DOHH2 (cell line): Measurements from ENCODE around the gene FUT4.

Source experiments
- CTCF ChIP-seq: fragments of 200-600 bp; sonication (generic); IDR thresholded peaks from one replicate; pipeline ENCODE4 v1.5.1; 2014; ENCODE audit warnings: antibody characterized with exemption, mild to moderate bottlenecking, low read depth, low read length; ENCODE audit not compliant: poor library complexity, severe bottlenecking
- EZH2phosphoT487 ChIP-seq: fragments of 200-600 bp; sonication (generic); IDR thresholded peaks from 2 replicates; pipeline ENCODE4 v1.6.1; 2017; ENCODE audit warnings: borderline replicate concordance, mild to moderate bottlenecking, antibody characterized with exemption, low read length, moderate library complexity, mixed read lengths

- no peak for TF ChIP-seq CTCF
- TF ChIP-seq EZH2phosphoT487, result no peak
These were observed 30.6 kb upstream of the FUT4 start for GRCh38 chr11:94513091-94513490.
